ENCODE data around the gene SLC22A23.

DNA sequence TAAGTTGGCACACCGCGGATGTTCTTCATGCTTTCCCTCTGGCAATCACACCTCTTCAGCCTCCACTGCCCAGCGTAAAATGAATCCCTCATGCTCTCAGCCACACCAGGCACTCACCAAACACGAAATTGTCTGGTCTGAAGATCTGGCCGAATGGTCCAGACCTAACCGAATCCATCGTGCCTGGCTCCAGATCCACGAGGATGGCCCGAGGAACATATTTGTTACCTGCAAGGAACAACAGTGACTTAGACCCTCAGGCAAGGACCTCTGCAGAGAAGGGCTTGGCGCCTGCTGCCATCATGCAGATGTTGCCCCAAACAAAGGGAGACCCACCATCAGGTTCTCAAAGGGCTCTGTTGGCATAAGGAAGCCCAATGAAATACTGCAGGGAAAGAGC is 230.8 kb downstream of the SLC22A23 start:
- TF ChIP-seq, protein P1, sequence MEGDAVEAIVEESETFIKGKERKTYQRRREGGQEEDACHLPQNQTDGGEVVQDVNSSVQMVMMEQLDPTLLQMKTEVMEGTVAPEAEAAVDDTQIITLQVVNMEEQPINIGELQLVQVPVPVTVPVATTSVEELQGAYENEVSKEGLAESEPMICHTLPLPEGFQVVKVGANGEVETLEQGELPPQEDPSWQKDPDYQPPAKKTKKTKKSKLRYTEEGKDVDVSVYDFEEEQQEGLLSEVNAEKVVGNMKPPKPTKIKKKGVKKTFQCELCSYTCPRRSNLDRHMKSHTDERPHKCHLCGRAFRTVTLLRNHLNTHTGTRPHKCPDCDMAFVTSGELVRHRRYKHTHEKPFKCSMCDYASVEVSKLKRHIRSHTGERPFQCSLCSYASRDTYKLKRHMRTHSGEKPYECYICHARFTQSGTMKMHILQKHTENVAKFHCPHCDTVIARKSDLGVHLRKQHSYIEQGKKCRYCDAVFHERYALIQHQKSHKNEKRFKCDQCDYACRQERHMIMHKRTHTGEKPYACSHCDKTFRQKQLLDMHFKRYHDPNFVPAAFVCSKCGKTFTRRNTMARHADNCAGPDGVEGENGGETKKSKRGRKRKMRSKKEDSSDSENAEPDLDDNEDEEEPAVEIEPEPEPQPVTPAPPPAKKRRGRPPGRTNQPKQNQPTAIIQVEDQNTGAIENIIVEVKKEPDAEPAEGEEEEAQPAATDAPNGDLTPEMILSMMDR (IDR thresholded peaks at IDR 0.05), result no peak
- no peak for TF ChIP-seq POLR2A (IDR thresholded peaks at IDR 0.05)
